ENCODE results near the gene C19orf25.

- no peak for TF ChIP-seq CTCF (IDR thresholded peaks at IDR 0.05; ENCODE audit: borderline replicate concordance, extremely low read depth, low read length, poor library complexity, severe bottlenecking)
- no peak for TF ChIP-seq EZH2 (IDR thresholded peaks at IDR 0.05; ENCODE audit: borderline replicate concordance, low read depth, low read length, severe bottlenecking)
Measured at GRCh38 chr19:1510807-1511206, 31.8 kb upstream of the C19orf25 start.
